ENCODE results near the gene KRTAP9-8.
"Not testable (repeated sequence)": the region's sequence is repeated elsewhere in the genome, so short reads cannot be mapped to it uniquely, and the experiment has no call there.

The KRTAP9-8 gene

DNA sequence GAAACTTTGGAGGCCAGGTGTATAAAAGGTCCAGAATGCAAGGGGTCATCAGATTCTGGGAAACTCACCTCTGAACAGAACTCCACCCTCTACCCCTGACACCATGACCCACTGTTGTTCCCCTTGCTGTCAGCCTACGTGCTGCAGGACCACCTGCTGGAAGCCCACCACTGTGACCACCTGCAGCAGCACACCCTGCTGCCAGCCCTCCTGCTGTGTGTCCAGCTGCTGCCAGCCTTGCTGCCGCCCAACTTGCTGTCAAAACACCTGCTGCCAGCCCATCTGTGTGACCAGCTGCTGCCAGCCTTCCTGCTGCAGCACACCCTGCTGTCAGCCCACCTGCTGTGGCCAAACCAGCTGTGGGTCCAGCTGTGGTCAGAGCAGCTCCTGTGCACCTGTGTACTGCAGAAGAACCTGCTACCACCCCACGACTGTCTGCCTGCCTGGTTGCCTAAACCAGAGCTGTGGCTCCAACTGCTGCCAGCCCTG is at the start of gene KRTAP9-8:
Gene KRTAP9-8 (plus strand): TSS at position 51 of the 489 bp plus-strand sequence. CDS start 53 bp downstream, at position 104.
- DNase-seq, result peak; percentile 7

- DNase-seq, result not testable (repeated sequence)
These were observed 47.9 kb upstream of the KRTAP9-8 start, which contains the start of gene KRTAP9-1 for GRCh38 chr17:41189837-41190318. Gene KRTAP9-1 (plus strand): TSS chr17:41189887. CDS start chr17:41189887, 0 bp downstream.

- peak; percentile 17 for DNase-seq
These were observed 47.5 kb upstream of the KRTAP9-8 start for GRCh38 chr17:41190328-41190727.

DNA sequence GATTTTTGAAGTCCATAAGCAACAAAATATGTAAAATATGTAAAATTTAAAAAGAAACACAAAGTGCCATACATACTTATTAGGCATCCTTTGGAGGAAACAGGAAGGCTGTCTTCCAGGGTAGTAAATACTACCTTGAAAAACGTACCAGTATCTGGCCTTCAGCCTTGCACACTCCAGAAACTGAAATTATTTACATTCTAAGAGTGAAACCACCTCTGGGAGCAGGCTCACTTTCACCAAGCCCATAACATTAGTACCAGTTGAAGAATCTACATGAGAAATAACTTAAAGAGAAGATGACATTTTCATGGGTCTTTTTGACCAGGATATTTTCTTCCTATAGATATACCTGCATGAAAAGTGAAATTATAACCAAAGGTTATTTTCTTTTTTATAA is 41.7 kb upstream of the KRTAP9-8 start:
- no peak for DNase-seq

DNA sequence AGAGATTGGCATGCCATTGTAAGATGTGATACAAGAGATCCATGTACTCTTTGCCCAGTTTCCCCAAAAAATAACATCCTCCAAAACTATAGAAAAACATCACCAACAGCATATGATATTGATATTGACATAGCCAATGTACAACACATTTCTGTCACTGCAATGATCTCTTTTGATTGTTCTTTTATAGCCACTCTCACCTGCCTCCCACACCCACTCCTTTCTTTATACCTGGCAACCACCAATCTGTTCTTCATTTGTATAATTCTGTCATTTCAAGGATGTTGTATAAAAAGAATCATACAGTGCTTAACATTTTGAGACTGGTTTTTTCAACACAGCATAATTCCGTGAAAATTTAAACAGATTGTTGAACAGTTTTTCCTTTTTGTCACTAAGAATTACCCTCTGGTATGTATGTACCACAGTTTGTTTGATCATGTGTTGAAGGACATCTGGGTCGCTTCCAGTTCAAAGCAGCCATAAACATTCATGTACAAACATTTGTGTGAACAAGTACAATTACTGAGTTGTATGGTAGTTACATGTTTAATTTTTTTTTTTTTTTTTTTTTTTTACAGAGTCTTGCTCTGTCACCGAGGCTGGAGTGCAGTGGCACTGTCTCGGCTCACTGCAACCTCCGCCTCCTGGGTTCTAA is 38.2 kb upstream of the KRTAP9-8 start:
- no peak for DNase-seq

GRCh38 chr17:41211845-41212466 is 25.8 kb upstream of the KRTAP9-8 start:
- DNase-seq, result peak; percentile 42

- DNase-seq, result peak; percentile 62
These were observed 25.2 kb upstream of the KRTAP9-8 start for GRCh38 chr17:41212524-41213169.

- DNase-seq, result no peak
These were observed 22.1 kb upstream of the KRTAP9-8 start for GRCh38 chr17:41215681-41216080.

DNA sequence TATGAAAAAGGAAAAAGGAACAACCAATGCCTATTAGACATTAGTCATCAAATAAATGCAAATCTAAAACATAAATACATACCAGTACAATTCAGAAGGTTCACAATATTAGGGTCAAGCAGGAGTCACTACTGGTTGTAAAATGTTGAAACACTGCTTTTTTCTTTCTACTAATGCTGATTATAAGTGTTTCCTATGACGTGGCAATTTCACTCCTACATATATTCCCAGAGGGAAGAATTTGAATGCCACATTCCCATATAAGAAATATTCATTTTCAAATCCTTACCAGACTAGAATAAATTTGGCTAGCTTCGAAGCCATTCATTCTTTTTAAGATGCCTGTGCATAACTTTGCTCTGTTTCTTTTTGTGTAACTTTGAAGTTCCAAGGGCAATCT is 14.0 kb upstream of the KRTAP9-8 start:
- no peak for DNase-seq

GRCh38 chr17:41226051-41226450 is 11.7 kb upstream of the KRTAP9-8 start:
- DNase-seq, result no peak

DNA sequence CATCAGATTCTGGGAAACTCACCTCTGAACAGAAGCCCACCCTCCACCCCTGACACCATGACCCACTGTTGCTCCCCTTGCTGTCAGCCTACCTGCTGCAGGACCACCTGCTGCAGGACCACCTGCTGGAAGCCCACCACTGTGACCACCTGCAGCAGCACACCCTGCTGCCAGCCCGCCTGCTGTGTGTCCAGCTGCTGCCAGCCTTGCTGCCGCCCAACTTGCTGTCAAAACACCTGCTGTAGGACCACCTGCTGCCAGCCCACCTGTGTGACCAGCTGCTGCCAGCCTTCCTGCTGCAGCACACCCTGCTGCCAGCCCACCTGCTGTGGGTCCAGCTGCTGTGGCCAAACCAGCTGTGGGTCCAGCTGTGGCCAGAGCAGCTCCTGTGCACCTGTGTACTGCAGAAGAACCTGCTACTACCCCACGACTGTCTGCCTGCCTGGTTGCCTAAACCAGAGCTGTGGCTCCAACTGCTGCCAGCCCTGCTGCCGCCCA is 11.2 kb upstream of the KRTAP9-8 start, which contains the start of gene KRTAP9-2:
Gene KRTAP9-2 (plus strand): TSS at position 51 of the 498 bp plus-strand sequence. CDS start 7 bp downstream, at position 58.
- DNase-seq, result not testable (repeated sequence)

GRCh38 chr17:41230094-41230493 is 7.7 kb upstream of the KRTAP9-8 start:
- DNase-seq, result no peak

DNA sequence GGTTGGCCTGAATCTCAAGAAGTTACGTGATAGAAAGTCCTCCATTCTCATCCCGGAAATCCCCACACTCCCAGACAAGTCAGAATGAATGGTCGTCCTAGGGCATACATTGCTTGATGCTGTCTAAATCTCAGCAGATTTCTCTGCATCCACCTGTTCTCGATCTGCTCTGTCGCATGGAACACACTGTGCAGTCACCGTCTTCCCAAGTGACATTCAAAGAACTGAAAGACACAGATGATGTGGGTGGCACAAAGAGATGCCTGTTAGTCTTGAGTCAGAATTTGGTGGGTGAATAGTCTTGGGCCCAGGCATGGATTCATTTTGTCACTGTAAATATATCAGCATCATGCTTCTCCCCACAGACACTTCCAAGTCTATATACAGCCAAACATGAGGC is 6.1 kb upstream of the KRTAP9-8 start:
- no peak for DNase-seq

GRCh38 chr17:41232399-41233105 is 5.2 kb upstream of the KRTAP9-8 start, which contains the start of gene KRTAP9-3:
Gene KRTAP9-3 (plus strand): TSS chr17:41232449. CDS start chr17:41232502, 53 bp downstream.
- peak; percentile 2 for DNase-seq

- DNase-seq, result not testable (repeated sequence)
These were observed 683 bp upstream of the KRTAP9-8 start for GRCh38 chr17:41237116-41237515.

- not testable (repeated sequence) for DNase-seq
These were observed 9.4 kb downstream of the KRTAP9-8 start for GRCh38 chr17:41246995-41247787.

GRCh38 chr17:41249637-41250240 is 11.9 kb downstream of the KRTAP9-8 start, which contains the start of gene KRTAP9-4:
Gene KRTAP9-4 (plus strand): TSS chr17:41249687. CDS start chr17:41249721, 34 bp downstream.
- peak; percentile 1 for DNase-seq

GRCh38 chr17:41251261-41251660 is 13.5 kb downstream of the KRTAP9-8 start:
- no peak for DNase-seq

DNA sequence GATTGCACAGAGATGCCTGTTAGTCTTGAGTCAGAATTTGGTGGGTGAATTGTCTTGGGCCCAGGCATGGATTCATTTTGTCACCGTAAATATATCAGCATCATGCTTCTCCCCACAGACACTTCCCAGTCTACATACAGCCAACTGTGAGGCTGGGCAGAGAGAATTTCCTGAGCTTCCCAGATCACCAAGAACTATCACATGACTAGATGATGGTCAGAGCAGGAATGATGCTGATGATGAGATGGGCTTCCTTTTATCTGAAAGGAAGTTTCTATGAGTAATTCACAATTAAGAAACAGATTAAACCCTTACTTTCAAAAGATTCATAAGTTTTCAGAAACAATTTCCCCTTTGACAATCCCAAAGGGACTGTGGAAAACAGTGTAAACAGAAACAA is 17.1 kb downstream of the KRTAP9-8 start:
- DNase-seq, result no peak

- not testable (repeated sequence) for DNase-seq
These were observed 17.8 kb downstream of the KRTAP9-8 start, which contains the start of gene KRTAP9-9 for GRCh38 chr17:41255381-41256290. Gene KRTAP9-9 (plus strand): TSS chr17:41255384.

Data from NCI-H69 (cell line).